22Rv1 (cell line): ENCODE results near the gene NEURL4.
"Not testable (repeated sequence)": the region's sequence is repeated elsewhere in the genome, so short reads cannot be mapped to it uniquely, and the experiment has no call there.

Experiments used
- H3K27ac ChIP-seq: fragments of 450-650 bp; 2 replicates; pipeline ENCODE4 v1.5.1; 2017
- ZFX ChIP-seq: fragments of 450-650 bp; IDR thresholded peaks from 2 replicates; pipeline ENCODE4 v1.6.1; 2017; ENCODE audit warnings: antibody characterized with exemption, borderline replicate concordance
- TF ChIP-seq, protein P1 (sequence below): fragments of 450-650 bp; IDR thresholded peaks from 2 replicates; pipeline ENCODE4 v1.5.1; 2017; ENCODE audit warnings: mild to moderate bottlenecking

Gene NEURL4

DNA sequence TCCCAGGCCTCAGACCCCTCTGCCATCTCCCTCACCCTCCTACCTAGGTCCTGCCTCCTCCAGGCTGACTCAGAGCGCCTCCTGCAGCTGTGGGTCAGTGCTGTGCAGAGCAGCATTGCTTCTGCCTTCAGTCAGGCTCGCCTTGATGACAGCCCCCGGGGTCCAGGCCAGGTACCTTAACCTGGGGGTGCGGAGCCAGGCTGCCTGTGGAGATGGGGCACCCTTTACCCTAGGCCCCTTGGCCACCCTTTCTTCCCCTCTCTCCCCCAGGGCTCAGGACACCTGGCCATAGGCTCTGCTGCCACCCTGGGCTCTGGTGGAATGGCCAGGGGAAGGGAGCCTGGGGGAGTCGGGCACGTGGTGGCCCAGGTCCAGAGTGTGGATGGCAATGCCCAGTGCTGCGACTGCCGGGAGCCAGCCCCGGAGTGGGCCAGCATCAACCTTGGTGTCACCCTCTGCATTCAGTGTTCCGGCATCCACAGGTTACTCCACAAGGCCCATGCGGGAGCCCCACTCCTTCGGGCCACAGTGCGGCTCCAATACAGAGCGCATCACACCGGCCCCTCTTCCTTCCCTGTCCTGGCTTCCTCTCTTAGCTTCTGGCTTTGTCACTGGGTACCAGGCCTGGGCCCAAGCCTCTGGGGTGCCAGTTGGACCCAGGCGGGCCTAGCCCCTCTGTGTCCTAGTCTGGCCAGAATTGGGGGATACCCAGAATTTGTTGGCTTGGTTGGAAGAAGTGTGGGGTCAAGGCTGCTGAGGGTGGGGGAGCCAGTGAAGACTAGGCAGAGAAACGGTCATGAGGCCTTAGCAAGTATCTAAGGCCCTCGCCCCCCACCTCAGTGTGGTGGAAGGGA, 17.9 kb upstream of the NEURL4 start:
- no peak overlapping the region for H3K27ac ChIP-seq
- no peak for TF ChIP-seq ZFX
- TF ChIP-seq, protein P1, sequence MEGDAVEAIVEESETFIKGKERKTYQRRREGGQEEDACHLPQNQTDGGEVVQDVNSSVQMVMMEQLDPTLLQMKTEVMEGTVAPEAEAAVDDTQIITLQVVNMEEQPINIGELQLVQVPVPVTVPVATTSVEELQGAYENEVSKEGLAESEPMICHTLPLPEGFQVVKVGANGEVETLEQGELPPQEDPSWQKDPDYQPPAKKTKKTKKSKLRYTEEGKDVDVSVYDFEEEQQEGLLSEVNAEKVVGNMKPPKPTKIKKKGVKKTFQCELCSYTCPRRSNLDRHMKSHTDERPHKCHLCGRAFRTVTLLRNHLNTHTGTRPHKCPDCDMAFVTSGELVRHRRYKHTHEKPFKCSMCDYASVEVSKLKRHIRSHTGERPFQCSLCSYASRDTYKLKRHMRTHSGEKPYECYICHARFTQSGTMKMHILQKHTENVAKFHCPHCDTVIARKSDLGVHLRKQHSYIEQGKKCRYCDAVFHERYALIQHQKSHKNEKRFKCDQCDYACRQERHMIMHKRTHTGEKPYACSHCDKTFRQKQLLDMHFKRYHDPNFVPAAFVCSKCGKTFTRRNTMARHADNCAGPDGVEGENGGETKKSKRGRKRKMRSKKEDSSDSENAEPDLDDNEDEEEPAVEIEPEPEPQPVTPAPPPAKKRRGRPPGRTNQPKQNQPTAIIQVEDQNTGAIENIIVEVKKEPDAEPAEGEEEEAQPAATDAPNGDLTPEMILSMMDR: no peak

DNA sequence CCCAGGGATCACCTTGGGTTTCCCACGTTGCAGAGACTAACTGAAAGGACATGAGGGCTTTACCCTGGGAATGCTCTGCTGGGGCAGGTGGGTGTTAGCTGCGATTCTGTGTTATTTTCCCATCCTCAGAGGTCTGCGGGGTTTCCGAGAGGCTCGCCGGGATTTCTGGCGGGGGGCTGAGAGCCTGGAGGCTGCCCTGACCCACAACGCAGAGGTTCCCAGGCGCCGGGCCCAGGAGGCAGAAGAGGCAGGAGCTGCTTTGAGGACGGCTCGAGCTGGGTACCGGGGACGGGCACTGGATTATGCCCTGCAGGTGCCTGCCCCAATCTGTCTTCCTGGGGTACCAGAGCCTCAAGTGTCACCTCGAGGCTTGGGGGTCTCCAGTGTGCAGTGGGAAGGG, 14.1 kb upstream of the NEURL4 start:
- TF ChIP-seq, protein P1: no peak
- TF ChIP-seq ZFX: no peak
- H3K27ac ChIP-seq: no peak overlapping the region

DNA sequence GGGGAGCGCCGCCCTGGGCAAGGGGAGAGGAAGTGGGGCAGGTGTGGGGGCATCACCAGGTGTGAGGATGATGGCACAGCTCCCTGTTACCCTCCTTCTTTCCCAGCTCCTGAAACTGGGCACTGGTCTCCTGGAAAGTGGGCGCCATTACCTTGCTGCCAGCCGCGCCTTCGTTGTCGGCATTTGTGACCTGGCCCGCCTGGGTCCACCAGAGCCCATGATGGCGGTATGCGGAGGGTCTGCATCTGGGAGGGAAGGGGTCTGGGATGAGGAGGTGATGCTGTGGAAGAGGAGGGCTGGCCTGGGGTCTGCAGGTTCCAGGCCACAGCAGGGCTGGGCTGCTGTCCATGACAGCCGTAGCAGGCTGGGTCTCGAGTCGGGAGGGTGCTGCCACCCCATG, 12.7 kb upstream of the NEURL4 start:
- no peak overlapping the region for H3K27ac ChIP-seq
- TF ChIP-seq, protein P1: no peak
- TF ChIP-seq ZFX: no peak

DNA sequence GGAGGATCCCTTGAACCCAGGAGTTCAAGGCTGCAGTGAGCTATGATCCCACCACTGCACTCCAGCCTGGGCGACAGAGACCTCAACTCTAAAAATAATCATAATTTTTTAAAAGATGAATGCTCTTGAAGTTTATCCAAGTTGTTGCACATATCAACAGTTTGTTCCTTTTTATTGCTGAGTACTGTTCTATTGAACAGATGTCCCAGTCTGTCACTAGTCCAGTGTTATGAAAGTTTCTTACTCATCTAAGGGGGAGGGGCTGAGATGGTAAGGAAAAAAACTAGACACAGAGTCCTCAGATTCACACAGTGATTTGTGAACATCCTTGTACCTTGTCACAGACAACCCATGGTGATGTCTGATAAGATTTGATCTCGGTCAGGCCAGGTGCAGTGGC, 11.0 kb upstream of the NEURL4 start:
- no peak overlapping the region for H3K27ac ChIP-seq
- TF ChIP-seq, protein P1: no peak
- TF ChIP-seq ZFX: no peak

DNA sequence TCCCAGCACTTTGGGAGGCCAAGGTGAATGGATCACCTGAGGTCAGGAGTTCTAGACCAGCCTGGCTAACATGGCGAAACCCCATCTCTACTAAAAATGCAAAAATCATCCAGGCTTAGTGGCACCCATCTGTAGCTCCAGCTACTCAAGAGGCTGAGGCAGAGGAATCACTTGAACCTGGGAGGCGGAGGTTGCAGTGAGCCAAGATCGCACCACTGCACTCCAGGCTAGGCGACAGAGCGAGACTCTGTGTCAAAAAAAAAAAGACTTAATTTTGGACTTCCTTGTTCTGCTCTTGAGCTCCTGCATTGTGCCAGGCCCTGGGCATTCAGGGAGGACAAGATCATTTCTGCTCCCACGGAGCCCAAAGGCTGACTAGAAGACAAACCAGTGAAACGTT, 8.5 kb upstream of the NEURL4 start:
- H3K27ac ChIP-seq: not testable (repeated sequence)

DNA sequence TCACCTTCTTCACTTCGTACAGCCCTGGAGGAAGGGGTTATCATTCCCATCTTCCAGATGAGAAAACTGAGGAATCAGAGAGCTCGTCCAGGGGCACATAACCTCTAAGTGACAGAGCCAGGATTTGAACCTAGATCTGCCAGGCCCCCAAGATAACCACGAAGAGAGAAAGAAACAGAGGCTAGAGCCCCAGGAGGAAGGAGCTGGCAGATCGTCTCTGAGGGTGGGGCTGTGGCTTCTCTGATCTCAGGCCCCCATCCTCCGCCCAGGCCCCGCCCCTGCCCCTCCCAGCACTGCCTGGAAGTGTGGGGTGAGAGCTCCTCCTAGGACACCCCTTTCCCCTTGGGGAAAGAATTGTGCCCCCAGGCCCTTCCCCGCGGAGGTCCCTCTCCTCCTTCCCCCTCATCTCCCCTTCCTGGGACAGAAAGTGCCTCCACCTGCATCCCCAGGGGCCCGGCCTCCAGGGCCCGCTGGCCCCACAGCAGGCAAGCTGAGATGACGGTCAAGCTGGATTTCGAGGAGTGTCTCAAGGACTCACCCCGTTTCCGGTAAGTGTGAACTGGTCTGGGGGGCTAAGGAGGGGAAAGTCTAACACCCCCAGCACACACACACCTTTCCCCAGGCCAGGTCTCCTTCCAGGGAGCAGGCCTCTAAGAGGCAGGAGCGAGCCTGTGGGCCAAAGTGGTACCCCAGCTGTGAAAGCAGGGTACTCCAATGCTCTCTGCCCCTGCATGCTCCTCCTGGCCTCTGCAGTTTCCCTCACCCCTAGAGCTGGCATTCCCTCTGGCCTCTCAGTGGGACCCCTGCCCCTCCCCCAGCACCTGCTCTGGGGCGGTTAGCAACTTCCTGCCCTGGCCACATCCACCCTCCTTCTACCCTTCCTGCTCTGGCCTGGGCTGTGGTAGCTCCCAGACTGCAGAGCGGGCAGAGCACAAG, 7.4 kb upstream of the NEURL4 start, which contains the start of gene ACAP1:
Gene ACAP1 (plus strand): TSS at position 290 of the 936 bp plus-strand sequence. CDS start 206 bp downstream, at position 496.
- H3K27ac ChIP-seq: no peak within 1 kb of the TSS
- TF ChIP-seq ZFX: no peak
- TF ChIP-seq, protein P1: no peak

DNA sequence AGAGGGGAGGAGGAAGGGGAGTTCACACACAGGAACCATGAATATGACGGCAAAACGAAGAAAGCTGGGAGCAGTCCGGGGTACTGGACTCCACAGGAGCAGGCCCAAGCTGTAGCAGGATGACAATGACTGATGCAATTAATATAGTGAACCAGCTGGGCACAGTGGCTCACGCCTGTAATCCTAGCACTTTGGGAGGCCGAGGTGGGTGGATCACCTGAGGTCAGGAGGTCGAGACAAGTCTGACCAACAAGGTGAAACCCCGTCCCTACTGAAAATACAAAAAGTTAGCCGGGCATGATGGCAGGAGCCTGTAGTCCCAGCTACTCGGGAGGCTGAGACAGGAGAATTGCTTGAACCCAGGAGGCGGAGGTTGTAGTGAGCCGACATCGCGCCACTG, 6.6 kb upstream of the NEURL4 start:
- H3K27ac ChIP-seq: not testable (repeated sequence)

DNA sequence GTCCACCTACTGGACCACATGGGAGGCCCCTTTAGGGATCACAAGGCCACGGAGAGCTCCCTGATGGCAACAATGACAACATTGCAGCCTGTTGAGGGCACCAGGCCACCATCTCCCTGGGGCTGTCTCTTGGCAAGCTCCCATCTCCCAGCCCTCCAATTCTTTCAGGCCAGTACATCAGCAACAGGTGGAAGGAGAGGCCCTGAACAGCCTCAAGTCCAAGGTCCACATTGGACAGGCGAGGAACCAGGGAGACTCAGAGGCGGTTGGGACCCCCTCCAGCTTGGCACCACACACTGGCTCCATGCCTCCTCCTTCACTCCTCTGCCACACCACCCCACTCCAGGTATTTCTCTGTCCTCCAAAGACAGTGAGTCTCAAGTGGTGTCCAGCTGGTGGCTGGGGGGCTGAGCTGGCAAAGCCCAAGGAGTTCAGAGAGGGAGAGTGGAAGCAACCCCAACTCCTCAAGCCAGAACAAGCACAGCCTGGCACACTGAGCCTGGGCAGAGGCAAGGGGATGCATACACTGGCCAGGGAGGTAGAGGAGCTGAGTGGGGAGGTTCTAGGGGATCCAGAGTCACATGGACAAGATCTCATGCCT, 5.9 kb upstream of the NEURL4 start:
- no peak overlapping the region for H3K27ac ChIP-seq
- TF ChIP-seq ZFX: no peak
- TF ChIP-seq, protein P1: no peak

DNA sequence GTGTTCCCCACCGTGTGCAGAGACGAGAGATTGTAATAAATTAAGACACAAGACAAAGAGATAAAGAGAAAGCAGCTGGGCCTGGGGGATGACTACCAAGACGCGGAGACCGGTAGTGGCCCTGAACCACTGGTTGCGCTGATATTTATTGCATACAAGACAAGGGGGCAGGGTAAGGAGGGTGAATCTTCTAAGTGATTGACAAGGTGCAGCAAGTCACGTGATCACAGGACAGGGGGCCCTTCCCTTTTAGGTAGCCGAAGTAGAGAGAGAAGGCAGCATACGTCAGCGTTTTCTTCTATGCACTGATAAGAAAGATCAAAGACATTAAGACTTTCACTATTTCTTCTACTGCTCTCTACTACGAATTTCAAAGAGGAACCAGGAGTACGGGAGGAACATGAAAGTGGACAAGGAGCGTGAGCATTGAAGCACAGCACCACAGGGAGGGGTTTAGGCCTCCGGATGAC, 3.5 kb upstream of the NEURL4 start:
- not testable (repeated sequence) for H3K27ac ChIP-seq
